ENCODE data around the gene FGF18. TPM values are rescaled to one million over a fixed set of nuclear protein-coding genes. Genes with fewer than 3 reads are reported as not detected.
"Not testable (repeated sequence)": the region's sequence is repeated elsewhere in the genome, so short reads cannot be mapped to it uniquely, and the experiment has no call there.

FGF18 gene
- total RNA-seq, 2 donors from 2014 or later = 0.35 TPM; not detected in 1

DNA sequence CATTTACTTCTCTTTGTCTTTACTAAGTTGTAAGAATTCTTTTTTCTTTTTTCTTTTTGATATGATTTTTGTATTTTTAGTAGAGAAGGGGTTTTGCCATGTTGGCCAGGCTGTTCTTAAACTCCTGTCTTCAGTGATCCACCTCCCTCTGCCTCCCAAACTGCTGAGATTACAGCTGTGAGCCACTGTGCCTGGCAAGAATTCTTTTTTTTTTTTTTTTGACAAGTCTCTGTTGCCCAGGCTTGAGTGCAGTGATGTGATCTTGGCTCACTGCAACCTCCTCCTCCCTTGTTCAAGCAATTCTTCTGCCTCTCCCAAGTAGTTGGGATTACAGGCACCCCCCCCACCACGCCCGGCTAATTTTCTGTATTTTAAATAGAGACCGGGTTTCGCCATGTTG is 21.8 kb upstream of the FGF18 start:
- Histone ChIP-seq H3K27ac (no peak overlapping the region), H3K27me3 (no peaks in the 10 kb centered on the region), H3K36me3 (peaks cover 19% of the 10 kb centered on the region), H3K4me3 (no peak overlapping the region), H3K9me3 (no peaks in the 10 kb centered on the region), H3K9ac (ENCODE audit: low read depth in 2 of 2, low read length in 2 of 2) (no peak overlapping the region), H3K4me1 (no peaks in the 10 kb centered on the region)
- TF ChIP-seq, protein P1, sequence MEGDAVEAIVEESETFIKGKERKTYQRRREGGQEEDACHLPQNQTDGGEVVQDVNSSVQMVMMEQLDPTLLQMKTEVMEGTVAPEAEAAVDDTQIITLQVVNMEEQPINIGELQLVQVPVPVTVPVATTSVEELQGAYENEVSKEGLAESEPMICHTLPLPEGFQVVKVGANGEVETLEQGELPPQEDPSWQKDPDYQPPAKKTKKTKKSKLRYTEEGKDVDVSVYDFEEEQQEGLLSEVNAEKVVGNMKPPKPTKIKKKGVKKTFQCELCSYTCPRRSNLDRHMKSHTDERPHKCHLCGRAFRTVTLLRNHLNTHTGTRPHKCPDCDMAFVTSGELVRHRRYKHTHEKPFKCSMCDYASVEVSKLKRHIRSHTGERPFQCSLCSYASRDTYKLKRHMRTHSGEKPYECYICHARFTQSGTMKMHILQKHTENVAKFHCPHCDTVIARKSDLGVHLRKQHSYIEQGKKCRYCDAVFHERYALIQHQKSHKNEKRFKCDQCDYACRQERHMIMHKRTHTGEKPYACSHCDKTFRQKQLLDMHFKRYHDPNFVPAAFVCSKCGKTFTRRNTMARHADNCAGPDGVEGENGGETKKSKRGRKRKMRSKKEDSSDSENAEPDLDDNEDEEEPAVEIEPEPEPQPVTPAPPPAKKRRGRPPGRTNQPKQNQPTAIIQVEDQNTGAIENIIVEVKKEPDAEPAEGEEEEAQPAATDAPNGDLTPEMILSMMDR (IDR thresholded peaks at IDR 0.05) = no peak
- intact Hi-C loops (cut with DNase I) = no loop called here
- no peak for DNase-seq

DNA sequence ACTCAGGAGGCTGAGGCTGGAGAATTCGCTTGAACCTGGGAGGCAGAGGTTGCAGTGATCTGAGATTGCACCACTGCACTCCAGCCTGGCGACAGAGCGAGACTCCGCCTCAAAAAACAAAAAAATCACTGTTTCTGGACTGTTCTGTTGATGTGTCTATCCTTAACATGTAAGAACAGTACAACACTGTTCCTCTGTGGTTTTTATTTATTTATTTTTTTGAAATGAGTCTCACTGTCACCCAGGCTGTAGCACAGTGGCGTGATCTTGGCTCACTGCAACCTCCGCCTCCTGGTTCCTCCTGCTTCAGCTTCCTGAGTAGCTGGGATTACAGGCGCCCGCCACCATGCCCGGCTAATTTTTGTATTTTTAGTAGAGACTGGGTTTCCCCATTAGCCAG is 20.8 kb upstream of the FGF18 start:
- H3K9me3 ChIP-seq; DNase-seq; H3K9ac ChIP-seq (ENCODE audit: low read depth in 2 of 2, low read length in 2 of 2); H3K27me3 ChIP-seq; H3K4me1 ChIP-seq; H3K27ac ChIP-seq; intact Hi-C loops (cut with DNase I); H3K4me3 ChIP-seq: not testable (repeated sequence)
- peaks cover 13% of the 10 kb centered on the region for H3K36me3 ChIP-seq

DNA sequence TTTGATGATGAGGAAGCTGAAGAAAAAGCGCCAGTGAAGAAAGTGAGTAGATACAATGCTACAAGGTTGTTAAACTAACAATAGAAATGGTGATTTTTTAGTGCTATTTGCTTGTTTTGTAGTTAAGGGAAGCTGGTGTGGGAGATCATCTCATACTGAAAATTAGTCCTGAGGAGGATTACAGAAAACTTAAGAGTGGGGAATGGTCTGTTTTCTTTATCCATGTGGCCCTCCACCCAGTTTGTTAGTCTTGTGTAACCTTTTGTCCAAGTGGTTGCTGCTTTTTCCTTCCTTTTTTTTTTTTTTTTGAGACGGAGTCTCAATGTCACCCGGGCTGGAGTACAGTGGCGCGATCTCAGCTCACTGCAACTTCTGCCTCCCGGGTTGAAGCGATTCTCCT is 19.3 kb upstream of the FGF18 start:
- intact Hi-C loops (cut with DNase I) = no loop called here
- Histone ChIP-seq H3K4me3 (no peak overlapping the region), H3K27ac (no peak overlapping the region), H3K9me3 (no peaks in the 10 kb centered on the region), H3K36me3 (peaks cover 15% of the 10 kb centered on the region), H3K4me1 (no peaks in the 10 kb centered on the region), H3K9ac (ENCODE audit: low read depth in 2 of 2, low read length in 2 of 2) (no peak overlapping the region), H3K27me3 (no peaks in the 10 kb centered on the region)
- no peak for DNase-seq
- TF ChIP-seq, protein P1 (IDR thresholded peaks at IDR 0.05) = no peak

DNA sequence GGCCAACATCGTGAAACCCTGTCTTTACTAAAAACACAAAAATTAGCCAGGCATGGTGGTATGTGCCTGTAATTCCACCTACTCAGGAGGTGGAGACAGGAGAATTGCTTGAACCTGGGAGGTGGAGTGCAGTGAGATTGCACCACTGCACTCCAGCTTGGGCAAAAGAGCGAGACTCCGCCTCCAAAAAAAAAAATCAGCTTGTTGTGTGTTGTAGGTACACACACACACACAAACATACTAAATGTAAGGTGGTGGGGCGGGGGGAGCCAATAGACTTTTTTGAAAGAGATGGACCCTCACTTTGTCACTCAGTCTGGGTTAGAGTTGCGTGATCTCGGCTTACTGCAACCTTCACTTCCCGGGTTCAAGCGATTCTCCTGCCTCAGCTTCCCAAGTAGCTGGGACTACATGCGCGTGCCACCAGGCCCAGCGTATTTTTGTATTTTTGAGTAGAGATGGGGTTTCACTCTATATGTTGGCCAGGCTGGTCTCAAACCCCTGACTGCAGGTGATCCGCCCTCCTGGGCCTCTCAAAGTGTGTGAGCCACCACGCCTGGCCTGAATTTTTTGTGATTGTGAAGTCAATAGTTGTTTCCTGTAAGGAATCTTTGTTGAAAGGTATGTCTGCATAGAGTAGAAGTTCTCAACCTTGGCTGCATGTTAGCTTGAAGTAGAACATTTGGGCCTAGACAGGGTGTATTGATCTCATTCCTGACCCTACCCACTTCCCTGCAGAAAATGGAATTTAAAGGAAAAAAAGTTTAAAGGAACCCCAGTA is 18.1 kb upstream of the FGF18 start:
- Histone ChIP-seq H3K4me1 (no peaks in the 10 kb centered on the region), H3K27me3 (no peaks in the 10 kb centered on the region), H3K4me3 (no peak overlapping the region), H3K9ac (ENCODE audit: low read depth in 2 of 2, low read length in 2 of 2) (no peak overlapping the region), H3K27ac (no peak overlapping the region), H3K36me3 (peaks cover 24% of the 10 kb centered on the region), H3K9me3 (no peaks in the 10 kb centered on the region)
- intact Hi-C loops (cut with DNase I) = no loop called here
- DNase-seq = no peak
- TF ChIP-seq, protein P1 (IDR thresholded peaks at IDR 0.05) = no peak

DNA sequence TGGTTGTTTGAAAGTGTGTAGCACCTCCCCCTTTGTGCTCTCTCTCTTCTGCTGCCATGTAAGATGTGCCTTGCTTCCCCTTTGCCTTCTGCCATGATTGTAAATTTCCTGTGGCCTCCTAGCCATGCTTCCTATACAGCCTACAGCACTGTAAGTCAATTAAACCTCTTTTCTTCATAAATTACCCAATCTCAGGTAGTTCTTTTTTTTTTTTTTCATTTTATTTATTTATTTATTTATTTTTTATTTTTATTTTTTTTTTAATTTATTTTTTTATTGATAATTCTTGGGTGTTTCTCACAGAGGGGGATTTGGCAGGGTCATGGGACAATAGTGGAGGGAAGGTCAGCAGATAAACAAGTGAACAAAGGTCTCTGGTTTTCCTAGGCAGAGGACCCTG is 16.7 kb upstream of the FGF18 start:
- H3K4me3 ChIP-seq; H3K9ac ChIP-seq (ENCODE audit: low read depth in 2 of 2, low read length in 2 of 2); H3K4me1 ChIP-seq; H3K9me3 ChIP-seq; intact Hi-C loops (cut with DNase I); H3K27ac ChIP-seq; DNase-seq; H3K27me3 ChIP-seq: not testable (repeated sequence)
- H3K36me3 ChIP-seq = peaks cover 31% of the 10 kb centered on the region

DNA sequence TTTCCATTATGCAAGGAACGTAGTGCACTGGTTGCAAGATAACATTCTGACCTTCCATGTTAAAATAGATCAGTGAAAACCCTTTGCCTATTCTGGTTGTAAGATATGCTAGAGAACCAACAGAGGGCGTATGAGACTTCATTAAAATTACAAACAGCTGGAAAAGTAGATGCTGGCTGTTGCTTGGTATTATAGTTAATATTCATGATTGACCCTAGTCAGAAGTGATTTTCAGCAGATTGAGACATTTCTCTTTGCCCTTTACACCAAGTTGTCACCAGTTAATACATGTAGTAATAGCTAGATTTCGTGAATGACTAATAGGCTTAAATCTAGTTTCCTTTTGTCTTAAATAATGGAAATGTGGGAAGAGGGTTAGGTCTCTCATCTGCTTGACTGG is 13.8 kb upstream of the FGF18 start:
- Histone ChIP-seq H3K4me1 (no peaks in the 10 kb centered on the region), H3K36me3 (peaks cover 36% of the 10 kb centered on the region), H3K9ac (ENCODE audit: low read depth in 2 of 2, low read length in 2 of 2) (no peak overlapping the region), H3K27ac (no peak overlapping the region), H3K4me3 (no peak overlapping the region), H3K27me3 (no peaks in the 10 kb centered on the region), H3K9me3 (no peaks in the 10 kb centered on the region)
- DNase-seq = no peak
- TF ChIP-seq, protein P1 (IDR thresholded peaks at IDR 0.05) = no peak
- intact Hi-C loops (cut with DNase I) = no loop called here

Measured in colonic mucosa (tissue), 4 donors.